GM13976 (cell line): ENCODE data around the gene ST3GAL3.

Experiments
- DNase-seq: peaks from one replicate; pipeline ENCODE4 v3.0.0; 2012; ENCODE audit warnings: low spot score
- in situ Hi-C: fragments of 300-500 bp; cut with MboI; formaldehyde crosslinking; loops from one replicate; pipeline ENCODE4 v1.12.0; 2022; ENCODE audit warnings: low sequenced_read_pairs, mixed read lengths, inconsistent platforms; ENCODE audit not compliant: unreplicated experiment
- TF ChIP-seq, protein P1 (sequence below): IDR thresholded peaks from 2 replicates; pipeline ENCODE4 v1.5.1; 2012; ENCODE audit warnings: borderline replicate concordance, mild to moderate bottlenecking; ENCODE audit not compliant: insufficient read depth; ENCODE audit errors: extremely low read depth, missing control alignments, control extremely low read depth

Gene ST3GAL3

DNA sequence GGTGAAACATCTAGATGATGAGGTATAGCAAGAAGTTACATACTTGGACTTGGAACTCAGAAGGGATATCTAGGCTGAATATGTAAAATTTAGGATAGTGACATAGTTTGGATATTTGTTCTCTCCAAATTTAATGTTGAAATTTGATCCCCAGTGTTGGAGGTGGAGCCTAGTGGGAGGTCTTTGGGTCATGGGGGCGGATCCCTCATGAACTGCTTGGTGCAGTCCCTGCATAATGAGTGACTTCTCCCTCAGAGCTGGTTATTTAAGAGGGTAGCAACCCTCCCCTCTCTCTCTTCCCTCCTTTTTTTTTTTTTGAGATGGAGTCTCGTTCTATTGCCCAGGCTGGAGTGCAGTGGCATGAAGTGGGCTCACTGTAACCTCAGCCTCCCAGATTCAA lies 15.5 kb downstream of the ST3GAL3 start:
- in situ Hi-C loops: no loop called here
- no peak for DNase-seq
- TF ChIP-seq, protein P1, sequence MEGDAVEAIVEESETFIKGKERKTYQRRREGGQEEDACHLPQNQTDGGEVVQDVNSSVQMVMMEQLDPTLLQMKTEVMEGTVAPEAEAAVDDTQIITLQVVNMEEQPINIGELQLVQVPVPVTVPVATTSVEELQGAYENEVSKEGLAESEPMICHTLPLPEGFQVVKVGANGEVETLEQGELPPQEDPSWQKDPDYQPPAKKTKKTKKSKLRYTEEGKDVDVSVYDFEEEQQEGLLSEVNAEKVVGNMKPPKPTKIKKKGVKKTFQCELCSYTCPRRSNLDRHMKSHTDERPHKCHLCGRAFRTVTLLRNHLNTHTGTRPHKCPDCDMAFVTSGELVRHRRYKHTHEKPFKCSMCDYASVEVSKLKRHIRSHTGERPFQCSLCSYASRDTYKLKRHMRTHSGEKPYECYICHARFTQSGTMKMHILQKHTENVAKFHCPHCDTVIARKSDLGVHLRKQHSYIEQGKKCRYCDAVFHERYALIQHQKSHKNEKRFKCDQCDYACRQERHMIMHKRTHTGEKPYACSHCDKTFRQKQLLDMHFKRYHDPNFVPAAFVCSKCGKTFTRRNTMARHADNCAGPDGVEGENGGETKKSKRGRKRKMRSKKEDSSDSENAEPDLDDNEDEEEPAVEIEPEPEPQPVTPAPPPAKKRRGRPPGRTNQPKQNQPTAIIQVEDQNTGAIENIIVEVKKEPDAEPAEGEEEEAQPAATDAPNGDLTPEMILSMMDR: no peak

DNA sequence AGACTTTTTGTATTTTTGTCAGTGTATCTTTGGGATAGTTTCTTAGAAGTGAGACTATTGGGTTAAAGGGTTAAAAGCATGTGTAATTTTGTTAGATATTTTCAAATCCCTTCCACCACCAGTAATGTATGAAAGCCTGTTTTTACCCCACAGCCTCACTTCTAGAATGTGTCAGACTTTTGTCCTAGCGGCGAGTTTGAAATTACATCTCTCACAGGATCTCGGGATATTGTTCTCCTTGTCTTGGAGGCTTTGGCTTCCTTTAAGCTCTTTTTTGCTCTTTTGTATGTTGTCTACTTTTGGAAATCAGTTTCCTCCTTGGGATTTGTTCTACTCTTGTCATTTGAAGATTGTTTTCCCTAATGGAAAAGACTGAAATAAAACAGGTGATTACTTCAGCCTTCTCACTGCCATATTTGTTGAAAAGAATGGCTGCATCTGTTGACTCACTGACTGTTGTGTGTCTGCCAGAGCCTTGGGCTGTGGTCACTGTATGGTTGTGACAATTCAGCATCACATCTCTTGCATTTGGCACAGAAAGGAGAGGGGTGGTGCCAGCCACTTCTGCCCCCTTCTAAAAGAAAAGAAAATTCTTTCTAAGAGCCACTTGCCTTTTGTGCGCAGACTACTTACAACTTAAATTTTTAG lies 22.6 kb downstream of the ST3GAL3 start:
- TF ChIP-seq, protein P1: no peak
- in situ Hi-C loops: no loop called here

DNA sequence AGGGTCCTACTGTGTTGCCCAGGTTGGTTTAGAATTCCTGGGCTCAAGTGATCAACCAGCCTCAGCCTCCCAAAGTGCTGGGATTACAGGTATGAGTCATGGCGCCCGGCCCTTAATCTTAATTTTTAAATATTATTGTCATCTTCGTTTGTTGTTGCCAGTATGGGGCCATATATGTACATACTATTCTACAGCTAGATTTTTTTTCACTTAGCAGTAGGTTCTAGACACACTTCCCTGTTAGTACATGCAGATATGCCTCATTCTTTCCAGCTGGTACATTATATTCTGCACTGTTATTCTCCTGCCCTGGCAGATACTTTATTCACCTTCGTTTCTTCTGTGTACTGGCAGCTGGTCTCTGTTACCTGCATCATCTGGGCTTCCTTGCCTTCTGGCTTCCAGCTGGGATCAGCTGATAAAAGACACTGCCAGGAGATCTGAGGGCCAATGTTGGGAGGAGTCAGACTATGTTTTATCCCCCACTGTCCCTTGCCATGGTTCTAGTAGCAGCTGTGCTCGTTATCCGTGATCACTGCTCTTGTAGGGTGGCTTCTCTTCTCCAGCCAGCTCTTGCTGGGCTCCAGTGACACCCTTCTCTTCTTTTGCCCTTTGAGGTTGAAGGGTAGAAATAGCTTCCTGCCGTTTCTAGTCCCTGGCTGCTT lies 24.7 kb downstream of the ST3GAL3 start:
- TF ChIP-seq, protein P1: no peak
- in situ Hi-C loops: no loop called here
- no peak for DNase-seq

More for the DNA sequence above, 22.6 kb downstream of the ST3GAL3 start:
- no peak for DNase-seq

DNA sequence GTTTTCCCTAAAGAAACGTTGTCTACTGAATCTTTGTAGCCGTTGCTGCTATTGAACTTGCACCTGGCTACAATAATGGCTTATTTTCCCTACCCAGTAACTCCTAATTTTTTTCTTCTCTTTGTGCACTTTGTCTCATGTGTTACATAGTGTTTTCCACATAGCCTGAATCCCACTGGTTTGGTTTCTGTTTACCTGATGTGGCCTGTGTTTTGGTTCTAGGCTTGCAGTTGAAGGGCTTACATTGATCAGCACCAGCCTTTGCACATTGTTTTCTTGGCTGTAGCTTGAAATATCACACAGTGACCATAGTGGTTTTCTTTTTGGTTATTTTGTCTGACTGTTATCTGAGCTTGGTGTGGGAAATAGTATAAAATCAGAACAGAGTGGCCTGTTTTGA lies 29.5 kb downstream of the ST3GAL3 start:
- DNase-seq: no peak
- TF ChIP-seq, protein P1: no peak
- in situ Hi-C loops: no loop called here

DNA sequence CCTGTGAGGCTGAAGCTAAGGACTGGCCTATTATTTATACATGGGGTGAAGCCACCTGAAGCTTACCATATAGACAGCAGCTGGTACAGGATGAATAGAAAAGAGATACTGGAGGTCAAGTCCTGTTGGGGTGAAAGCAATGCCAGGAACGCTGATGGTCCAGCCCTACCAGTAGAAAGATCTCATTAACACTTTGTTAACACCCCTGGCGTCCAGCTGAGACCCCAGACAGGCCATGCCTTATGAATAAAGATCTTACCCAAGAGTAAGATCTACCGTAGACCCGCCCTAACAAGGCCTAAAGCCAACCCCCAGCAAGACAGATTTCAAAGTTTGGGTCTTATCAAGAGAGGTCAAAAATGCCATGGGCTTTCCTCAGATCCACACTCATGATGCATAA lies 34.7 kb downstream of the ST3GAL3 start:
- TF ChIP-seq, protein P1: no peak
- in situ Hi-C loops: no loop called here
- DNase-seq: no peak

DNA sequence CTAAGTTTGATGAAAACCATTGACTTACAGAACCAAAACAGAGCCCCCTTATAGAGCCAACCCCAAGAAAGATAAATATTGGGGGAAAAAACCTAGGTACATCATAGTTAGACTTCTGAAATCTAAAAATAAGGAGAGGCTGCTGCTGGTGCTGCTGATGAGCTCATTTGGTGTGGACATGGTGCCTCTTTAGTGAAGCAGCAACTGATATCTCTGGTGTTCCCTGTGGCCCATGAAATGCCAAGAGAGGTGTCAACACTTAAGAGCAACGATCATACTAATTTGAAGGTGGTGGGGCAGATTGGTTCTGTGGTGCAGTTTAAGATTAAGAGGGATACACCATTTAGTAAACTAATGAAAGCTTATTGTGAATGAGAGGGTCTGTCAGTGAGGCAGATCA lies 35.9 kb downstream of the ST3GAL3 start:
- TF ChIP-seq, protein P1: no peak
- no peak for DNase-seq
- in situ Hi-C loops: no loop called here
